A673 (cell line): ENCODE data around the gene IRX6.

Experiments used
- EZH2 ChIP-seq: fragments of 200-600 bp; sonication (generic); IDR thresholded peaks from 2 replicates; pipeline ENCODE4 v1.6.1; 2017; ENCODE audit warnings: borderline replicate concordance, low read depth, mild to moderate bottlenecking, mixed read lengths, antibody characterized with exemption, low read length; ENCODE audit not compliant: poor library complexity, severe bottlenecking
- TF ChIP-seq, protein P1 (sequence below): fragments of 300-800, 200-600 bp; sonication (generic); conservative IDR thresholded peaks from 2 replicates; pipeline ENCODE4 v1.5.1; 2017; ENCODE audit warnings: low read depth, mild to moderate bottlenecking, antibody characterized with exemption, low read length, moderate library complexity, mixed read lengths

DNA sequence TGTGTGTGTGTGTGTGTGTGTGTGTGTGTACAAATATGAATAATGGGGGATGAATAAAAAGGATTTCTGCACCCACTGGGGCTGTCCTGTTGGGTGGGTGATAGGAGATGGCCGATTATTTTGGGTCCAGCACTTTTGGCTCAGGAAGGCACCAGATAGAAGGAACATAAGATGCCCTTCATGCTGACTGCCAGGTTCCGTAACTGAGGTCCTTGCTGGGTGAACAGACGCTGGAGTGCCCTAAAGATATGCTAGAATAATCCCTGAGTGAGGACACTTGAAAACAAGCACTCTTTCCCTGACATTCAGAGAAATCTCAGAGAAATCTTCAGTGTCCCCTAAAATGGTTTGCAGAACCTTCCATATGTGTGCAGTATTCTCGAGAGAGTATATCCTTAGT lies 17.7 kb downstream of the IRX6 start:
- TF ChIP-seq, protein P1, sequence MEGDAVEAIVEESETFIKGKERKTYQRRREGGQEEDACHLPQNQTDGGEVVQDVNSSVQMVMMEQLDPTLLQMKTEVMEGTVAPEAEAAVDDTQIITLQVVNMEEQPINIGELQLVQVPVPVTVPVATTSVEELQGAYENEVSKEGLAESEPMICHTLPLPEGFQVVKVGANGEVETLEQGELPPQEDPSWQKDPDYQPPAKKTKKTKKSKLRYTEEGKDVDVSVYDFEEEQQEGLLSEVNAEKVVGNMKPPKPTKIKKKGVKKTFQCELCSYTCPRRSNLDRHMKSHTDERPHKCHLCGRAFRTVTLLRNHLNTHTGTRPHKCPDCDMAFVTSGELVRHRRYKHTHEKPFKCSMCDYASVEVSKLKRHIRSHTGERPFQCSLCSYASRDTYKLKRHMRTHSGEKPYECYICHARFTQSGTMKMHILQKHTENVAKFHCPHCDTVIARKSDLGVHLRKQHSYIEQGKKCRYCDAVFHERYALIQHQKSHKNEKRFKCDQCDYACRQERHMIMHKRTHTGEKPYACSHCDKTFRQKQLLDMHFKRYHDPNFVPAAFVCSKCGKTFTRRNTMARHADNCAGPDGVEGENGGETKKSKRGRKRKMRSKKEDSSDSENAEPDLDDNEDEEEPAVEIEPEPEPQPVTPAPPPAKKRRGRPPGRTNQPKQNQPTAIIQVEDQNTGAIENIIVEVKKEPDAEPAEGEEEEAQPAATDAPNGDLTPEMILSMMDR = no peak
- no peak for TF ChIP-seq EZH2
